ENCODE measurements around the gene VSIG10. TPM values are rescaled to one million over a fixed set of nuclear protein-coding genes. Genes with fewer than 3 reads are reported as not detected.

The VSIG10 gene
- total RNA-seq, 1 donor from 2014 or later, result 24.6 TPM

DNA sequence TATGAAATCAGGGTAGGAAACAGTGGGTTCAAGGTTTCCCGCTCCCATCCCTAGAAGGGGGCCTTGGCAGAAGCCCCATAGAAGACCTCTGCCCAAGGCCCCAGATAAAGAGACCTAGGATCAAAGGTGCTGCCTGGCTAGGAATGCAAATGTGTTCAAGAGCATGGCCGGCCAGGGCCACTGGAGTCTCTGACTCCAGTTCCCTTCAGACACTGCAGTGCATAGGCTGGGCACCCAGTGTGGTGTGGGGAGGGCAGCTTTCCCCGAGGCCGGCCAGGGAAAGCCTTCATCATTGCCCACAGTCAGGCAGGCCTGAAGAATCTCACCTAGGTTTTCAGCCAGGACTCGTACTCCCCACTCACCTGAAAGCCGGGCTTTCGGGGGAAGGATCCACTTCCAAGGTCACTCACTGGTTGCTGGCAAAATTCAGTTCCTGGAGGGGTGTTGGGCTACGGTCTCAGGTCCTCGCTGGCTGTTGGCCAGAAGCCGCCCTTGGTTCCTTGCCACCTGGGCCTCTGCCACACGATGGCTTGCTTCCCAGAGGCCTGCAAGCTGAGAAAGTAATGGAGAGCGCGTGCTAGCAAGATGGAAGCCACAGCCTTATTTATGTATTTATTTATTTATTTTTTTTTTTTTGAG is 22.4 kb upstream of the VSIG10 start:
- no peak for DNase-seq (ENCODE audit: low read depth)

DNA sequence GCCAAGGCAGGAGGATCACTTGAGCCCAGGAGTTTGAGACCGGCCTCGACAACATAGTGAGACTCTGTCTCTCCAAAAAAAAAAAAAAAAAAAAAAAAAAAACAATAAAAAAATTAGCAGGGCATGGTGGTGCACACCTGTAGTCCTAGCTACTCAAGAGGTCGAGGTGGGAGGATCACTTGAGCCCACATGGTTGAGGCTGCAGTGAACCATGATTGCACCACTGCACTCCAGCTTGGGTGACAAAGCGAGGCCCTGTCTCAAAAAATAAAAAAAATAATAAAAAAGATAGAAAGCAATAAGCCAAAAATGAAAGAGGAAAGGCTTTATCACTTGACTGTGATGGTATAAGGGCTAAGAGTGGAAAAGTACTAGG is 21.9 kb upstream of the VSIG10 start:
- TF ChIP-seq, protein P1, sequence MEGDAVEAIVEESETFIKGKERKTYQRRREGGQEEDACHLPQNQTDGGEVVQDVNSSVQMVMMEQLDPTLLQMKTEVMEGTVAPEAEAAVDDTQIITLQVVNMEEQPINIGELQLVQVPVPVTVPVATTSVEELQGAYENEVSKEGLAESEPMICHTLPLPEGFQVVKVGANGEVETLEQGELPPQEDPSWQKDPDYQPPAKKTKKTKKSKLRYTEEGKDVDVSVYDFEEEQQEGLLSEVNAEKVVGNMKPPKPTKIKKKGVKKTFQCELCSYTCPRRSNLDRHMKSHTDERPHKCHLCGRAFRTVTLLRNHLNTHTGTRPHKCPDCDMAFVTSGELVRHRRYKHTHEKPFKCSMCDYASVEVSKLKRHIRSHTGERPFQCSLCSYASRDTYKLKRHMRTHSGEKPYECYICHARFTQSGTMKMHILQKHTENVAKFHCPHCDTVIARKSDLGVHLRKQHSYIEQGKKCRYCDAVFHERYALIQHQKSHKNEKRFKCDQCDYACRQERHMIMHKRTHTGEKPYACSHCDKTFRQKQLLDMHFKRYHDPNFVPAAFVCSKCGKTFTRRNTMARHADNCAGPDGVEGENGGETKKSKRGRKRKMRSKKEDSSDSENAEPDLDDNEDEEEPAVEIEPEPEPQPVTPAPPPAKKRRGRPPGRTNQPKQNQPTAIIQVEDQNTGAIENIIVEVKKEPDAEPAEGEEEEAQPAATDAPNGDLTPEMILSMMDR (conservative IDR thresholded peaks at IDR 0.05; ENCODE audit: low read depth, low read length), result no peak
- no peak overlapping the region for H3K4me3 ChIP-seq (ENCODE audit: low read depth, low read length)
- DNase-seq (ENCODE audit: low read depth), result no peak

More for the DNA sequence above, 22.4 kb upstream of the VSIG10 start:
- H3K4me3 ChIP-seq (ENCODE audit: low read depth, low read length), result no peak overlapping the region
- TF ChIP-seq, protein P1 (conservative IDR thresholded peaks at IDR 0.05; ENCODE audit: low read depth, low read length), result no peak

DNA sequence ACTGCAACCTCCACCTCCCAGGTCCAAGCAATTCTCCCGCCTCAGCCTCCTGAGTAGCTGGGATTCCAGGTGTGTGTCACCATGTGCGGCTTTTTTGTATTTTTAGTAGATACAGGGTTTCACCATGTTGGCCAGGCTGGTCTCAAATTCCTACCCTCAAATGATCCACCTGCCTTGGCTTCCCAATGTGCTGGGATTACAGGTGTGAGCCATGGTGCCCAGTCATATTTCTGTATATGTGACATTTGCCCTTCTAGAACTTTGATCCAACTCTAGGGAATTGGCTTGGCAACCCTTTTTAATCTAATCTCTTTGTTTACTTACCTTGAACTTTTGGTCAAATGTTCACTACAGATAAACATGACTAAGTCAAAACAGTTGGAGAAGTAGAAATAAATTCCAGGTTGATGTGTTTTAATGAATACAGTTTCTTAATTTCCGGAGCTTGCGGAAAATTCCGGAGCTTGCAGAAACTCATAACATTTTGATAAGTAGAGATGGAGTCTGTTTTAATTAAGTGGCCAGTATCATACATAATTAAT is 20.6 kb upstream of the VSIG10 start:
- no peak overlapping the region for H3K4me3 ChIP-seq (ENCODE audit: low read depth, low read length)
- TF ChIP-seq, protein P1 (conservative IDR thresholded peaks at IDR 0.05; ENCODE audit: low read depth, low read length), result no peak
- no peak for DNase-seq (ENCODE audit: low read depth)

DNA sequence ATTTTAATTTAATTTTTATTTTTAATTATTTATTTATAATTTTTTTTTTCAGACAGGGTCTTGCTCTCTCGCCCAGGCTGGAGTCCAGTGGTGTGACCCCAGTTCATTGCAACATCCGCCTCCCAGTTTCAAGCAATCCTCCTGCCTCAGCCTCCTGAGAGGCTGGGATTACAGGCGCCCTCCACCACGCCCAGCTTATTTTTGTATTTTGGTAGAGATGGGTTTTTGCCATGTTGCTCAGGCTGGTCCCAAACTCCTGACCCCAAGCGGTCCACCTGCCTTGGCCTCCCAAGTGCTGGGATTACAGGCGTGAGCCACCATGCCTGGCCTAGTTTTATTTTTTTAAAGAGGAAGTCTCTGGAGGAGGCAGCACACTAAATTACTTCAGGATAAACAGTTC is 18.5 kb upstream of the VSIG10 start:
- DNase-seq (ENCODE audit: low read depth), result no peak
- H3K4me3 ChIP-seq (ENCODE audit: low read depth, low read length), result no peak overlapping the region
- TF ChIP-seq, protein P1 (conservative IDR thresholded peaks at IDR 0.05; ENCODE audit: low read depth, low read length), result no peak

DNA sequence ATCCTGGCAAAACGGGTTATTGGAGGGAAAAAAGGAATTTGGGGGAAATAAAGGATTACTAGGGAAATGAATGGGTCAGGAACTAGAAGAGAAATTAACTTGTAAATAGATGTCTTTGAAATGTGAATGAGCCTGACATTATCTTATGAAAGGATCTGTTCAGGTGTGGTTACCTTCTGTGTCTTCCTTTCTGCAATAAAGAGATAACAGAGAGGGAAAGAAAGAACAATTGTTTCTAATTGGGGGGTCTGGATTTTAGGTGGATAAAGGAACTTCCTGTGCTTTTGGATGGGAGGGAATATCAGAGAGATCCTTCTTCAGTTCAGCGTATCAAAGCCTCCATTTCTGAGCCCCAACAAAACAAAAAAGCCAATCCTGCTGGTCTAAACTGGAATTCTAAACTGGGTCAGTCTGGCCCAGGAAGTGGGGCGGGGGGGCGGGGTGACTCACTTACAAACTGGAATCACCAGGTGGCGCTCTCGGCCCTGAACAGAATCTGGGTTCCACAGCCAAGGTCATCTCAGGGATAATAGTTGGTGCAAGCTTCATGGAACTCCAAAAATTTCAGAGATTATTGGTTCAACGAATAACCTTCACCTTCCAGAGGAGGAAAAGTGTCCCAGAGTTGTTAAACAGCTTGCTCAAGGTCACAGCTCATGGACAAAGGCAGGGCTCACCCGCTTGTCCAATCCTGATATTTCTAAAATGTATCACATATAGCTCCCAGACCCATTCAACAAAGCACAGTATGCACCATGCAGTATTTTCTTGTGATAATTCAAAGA is 17.0 kb upstream of the VSIG10 start:
- TF ChIP-seq, protein P1 (conservative IDR thresholded peaks at IDR 0.05; ENCODE audit: low read depth, low read length), result peak; percentile 60
- H3K4me3 ChIP-seq (ENCODE audit: low read depth, low read length), result no peak overlapping the region
- DNase-seq (ENCODE audit: low read depth), result no peak

DNA sequence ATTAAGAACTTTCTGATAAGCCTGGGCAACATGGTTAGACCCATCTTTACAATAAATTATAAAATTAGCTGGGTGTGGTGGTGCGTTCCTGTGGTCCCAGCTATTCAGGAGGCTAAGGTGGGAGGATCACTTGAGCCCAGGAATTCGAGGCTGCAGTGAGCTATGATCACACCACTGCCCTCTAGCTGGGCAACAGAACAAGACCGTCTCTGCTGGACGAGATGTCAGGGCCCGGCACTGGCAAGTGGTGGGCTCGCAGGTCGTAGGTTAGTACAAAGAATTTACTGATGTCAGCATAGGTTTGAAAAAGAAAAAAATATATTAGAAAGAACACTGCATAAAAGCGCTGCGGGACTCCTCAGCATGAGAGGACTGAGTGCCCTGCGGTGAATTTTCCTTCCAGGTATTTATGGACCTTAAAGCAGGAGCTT is 15.7 kb upstream of the VSIG10 start:
- DNase-seq (ENCODE audit: low read depth), result no peak
- TF ChIP-seq, protein P1 (conservative IDR thresholded peaks at IDR 0.05; ENCODE audit: low read depth, low read length), result no peak

More for the DNA sequence above, 15.7 kb upstream of the VSIG10 start:
- H3K4me3 ChIP-seq (ENCODE audit: low read depth, low read length), result no peak overlapping the region
